ENCODE results near the gene BCL7B. TPM values are rescaled to one million over a fixed set of nuclear protein-coding genes. Genes with fewer than 3 reads are reported as not detected.

BCL7B gene
- total and polyA plus RNA-seq, 2 of the 13 experiments (the other 11 are each of a cell fraction or from before 2014, with no cell fraction given) = 24.3 to 38.2 TPM

DNA sequence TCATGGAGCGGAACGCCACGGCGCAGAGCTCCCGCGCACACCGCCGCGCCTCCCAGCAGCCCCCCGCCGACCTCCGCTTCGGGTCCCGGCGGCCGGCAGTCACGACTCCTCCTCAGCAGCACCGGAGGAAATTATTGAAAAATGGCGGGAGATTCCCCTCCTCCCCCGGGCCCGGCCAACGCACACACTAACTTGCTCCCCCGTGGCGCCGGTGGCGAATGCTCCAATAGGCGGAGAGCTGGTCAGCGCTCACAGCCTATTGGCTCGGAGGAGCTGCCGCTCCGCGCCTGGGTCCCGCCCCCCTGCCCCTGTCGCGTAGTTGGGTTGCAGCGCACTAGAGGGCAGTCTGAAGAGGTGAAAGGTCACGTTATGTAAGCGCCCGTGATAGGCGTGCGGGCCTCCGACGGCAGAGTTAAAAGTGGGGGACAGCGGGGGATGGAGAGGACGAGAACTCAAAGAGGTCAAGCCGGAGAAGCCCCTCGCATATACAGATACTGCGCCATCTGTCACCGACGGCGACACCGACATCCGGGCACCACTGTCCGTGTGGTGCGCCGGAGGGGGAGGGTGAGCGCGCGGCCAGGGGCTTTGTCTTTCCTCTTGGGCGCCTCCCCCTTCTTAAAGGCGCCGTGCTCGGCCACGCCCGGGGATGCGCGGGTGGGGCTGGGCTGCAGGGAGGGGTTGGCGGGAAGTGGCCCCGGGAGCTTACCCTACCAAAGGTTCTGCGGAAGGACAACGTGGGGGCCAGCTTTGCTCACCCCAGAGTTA, 35.2 kb downstream of the BCL7B start, which contains the start of gene BAZ1B (continued):
- TF ChIP-seq, protein P1, sequence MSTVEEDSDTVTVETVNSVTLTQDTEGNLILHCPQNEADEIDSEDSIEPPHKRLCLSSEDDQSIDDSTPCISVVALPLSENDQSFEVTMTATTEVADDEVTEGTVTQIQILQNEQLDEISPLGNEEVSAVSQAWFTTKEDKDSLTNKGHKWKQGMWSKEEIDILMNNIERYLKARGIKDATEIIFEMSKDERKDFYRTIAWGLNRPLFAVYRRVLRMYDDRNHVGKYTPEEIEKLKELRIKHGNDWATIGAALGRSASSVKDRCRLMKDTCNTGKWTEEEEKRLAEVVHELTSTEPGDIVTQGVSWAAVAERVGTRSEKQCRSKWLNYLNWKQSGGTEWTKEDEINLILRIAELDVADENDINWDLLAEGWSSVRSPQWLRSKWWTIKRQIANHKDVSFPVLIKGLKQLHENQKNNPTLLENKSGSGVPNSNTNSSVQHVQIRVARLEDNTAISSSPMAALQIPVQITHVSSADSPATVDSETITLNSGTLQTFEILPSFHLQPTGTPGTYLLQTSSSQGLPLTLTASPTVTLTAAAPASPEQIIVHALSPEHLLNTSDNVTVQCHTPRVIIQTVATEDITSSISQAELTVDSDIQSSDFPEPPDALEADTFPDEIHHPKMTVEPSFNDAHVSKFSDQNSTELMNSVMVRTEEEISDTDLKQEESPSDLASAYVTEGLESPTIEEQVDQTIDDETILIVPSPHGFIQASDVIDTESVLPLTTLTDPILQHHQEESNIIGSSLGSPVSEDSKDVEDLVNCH (CRISPR knock-in tag; IDR thresholded peaks at IDR 0.05) = peak; percentile 95; the same call in 1 of the 2 replicates
- TF ChIP-seq ZC3H4 (CRISPR knock-in tag; IDR thresholded peaks at IDR 0.05; ENCODE audit: borderline replicate concordance) (no peak), ZNF557 (CRISPR knock-in tag; IDR thresholded peaks at IDR 0.05) (peak; percentile 45; the same call in 1 of the 2 replicates), ZNF776 (CRISPR knock-in tag; IDR thresholded peaks at IDR 0.05) (no peak), ZSCAN21 (CRISPR knock-in tag; IDR thresholded peaks at IDR 0.05; ENCODE audit: borderline replicate concordance) (no peak; the same call in 1 of the 2 replicates), SNRNP70 (IDR thresholded peaks at IDR 0.05; ENCODE audit: low read depth, low read length) (no peak), RXRB (CRISPR knock-in tag; IDR thresholded peaks at IDR 0.05; ENCODE audit: borderline replicate concordance) (peak; percentile 89), CENPX (CRISPR knock-in tag; IDR thresholded peaks at IDR 0.05) (no peak), CEBPG (CRISPR knock-in tag; IDR thresholded peaks at IDR 0.05) (no peak), HMGA1 (CRISPR knock-in tag; conservative IDR thresholded peaks at IDR 0.05) (no peak), NFKBIZ (CRISPR knock-in tag; IDR thresholded peaks at IDR 0.05) (0 out of 2 replicates have a peak, but pooled peaks have one; percentile 35), ZNF619 (CRISPR knock-in tag; IDR thresholded peaks at IDR 0.05) (no peak), ZNF234 (CRISPR knock-in tag; conservative IDR thresholded peaks at IDR 0.05) (no peak), NFE2 (CRISPR knock-in tag; IDR thresholded peaks at IDR 0.05) (no peak)
- TF ChIP-seq, protein P2, sequence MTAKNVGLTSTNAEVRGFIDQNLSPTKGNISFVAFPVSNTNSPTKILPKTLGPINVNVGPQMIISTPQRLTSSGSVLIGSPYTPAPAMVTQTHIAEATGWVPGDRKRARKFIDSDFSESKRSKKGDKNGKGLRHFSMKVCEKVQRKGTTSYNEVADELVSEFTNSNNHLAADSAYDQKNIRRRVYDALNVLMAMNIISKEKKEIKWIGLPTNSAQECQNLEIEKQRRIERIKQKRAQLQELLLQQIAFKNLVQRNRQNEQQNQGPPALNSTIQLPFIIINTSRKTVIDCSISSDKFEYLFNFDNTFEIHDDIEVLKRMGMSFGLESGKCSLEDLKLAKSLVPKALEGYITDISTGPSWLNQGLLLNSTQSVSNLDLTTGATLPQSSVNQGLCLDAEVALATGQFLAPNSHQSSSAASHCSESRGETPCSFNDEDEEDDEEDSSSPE (CRISPR knock-in tag; IDR thresholded peaks at IDR 0.05) = peak; percentile 94
- TF ChIP-seq, protein P3, sequence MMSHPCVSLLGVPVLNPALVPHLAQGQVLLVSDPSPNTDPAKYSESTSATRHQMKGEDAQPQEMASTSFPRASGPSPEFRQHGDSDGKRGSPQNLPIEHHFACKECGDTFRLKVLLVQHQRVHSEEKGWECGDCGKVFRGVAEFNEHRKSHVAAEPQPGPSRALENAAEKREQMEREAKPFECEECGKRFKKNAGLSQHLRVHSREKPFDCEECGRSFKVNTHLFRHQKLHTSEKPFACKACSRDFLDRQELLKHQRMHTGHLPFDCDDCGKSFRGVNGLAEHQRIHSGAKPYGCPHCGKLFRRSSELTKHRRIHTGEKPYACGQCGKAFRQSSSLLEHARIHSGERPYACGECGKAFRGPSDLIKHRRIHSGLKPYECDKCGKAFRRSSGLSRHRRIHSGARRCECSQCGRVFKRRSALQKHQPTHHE (CRISPR knock-in tag; IDR thresholded peaks at IDR 0.05; ENCODE audit: borderline replicate concordance) = no peak
- TF ChIP-seq, protein P4, sequence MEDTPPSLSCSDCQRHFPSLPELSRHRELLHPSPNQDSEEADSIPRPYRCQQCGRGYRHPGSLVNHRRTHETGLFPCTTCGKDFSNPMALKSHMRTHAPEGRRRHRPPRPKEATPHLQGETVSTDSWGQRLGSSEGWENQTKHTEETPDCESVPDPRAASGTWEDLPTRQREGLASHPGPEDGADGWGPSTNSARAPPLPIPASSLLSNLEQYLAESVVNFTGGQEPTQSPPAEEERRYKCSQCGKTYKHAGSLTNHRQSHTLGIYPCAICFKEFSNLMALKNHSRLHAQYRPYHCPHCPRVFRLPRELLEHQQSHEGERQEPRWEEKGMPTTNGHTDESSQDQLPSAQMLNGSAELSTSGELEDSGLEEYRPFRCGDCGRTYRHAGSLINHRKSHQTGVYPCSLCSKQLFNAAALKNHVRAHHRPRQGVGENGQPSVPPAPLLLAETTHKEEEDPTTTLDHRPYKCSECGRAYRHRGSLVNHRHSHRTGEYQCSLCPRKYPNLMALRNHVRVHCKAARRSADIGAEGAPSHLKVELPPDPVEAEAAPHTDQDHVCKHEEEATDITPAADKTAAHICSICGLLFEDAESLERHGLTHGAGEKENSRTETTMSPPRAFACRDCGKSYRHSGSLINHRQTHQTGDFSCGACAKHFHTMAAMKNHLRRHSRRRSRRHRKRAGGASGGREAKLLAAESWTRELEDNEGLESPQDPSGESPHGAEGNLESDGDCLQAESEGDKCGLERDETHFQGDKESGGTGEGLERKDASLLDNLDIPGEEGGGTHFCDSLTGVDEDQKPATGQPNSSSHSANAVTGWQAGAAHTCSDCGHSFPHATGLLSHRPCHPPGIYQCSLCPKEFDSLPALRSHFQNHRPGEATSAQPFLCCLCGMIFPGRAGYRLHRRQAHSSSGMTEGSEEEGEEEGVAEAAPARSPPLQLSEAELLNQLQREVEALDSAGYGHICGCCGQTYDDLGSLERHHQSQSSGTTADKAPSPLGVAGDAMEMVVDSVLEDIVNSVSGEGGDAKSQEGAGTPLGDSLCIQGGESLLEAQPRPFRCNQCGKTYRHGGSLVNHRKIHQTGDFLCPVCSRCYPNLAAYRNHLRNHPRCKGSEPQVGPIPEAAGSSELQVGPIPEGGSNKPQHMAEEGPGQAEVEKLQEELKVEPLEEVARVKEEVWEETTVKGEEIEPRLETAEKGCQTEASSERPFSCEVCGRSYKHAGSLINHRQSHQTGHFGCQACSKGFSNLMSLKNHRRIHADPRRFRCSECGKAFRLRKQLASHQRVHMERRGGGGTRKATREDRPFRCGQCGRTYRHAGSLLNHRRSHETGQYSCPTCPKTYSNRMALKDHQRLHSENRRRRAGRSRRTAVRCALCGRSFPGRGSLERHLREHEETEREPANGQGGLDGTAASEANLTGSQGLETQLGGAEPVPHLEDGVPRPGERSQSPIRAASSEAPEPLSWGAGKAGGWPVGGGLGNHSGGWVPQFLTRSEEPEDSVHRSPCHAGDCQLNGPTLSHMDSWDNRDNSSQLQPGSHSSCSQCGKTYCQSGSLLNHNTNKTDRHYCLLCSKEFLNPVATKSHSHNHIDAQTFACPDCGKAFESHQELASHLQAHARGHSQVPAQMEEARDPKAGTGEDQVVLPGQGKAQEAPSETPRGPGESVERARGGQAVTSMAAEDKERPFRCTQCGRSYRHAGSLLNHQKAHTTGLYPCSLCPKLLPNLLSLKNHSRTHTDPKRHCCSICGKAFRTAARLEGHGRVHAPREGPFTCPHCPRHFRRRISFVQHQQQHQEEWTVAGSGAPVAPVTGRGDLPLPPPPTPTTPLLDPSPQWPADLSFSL (CRISPR knock-in tag; IDR thresholded peaks at IDR 0.05) = no peak
